GF-D8 (cell line): ENCODE results near the gene FMNL3.
"Not testable (repeated sequence)": the region's sequence is repeated elsewhere in the genome, so short reads cannot be mapped to it uniquely, and the experiment has no call there.

ENCODE experiments used
- DNase-seq: peaks from one replicate; lab custom pipeline; 2025; lab: John Stamatoyannopoulos, UW

The FMNL3 gene

DNA sequence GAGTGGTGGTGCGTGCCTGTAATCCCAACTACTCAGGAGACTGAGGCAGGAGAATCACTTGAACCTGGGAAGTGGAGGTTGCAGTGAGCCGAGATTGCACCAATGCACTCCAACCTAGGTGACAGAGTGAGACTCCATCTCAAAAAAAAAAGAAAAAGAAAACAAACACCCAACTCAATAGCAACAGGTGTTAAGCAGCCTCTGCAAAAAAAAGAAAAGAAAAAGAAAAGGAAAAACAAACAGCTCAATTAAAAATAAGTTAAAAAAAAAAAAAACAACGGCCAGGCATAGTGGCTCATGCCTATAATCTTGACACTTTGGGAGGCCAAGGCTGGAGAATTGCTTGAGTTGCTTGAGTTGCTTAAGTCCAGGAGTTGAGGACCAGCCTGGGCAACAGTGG is 10.6 kb upstream of the FMNL3 start:
- not testable (repeated sequence) for DNase-seq

DNA sequence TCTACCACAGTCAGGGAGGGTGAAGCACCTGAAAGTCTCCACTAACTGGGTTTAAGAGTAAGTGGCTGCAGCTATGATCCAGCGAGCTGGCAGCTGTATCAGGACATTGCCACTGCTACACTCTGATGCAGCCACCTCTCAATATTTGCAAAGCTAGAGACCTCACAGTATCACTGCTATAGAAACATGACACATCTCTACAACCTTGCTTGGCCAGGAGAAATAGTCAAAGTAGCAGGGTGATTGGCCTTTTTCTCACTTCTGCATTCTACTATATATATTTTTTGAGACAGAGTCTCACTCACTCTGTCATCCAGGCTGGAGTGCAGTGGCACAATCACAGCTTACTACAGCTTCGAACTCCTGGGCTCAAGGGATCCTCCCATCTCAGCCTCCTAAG is 9.3 kb upstream of the FMNL3 start:
- DNase-seq: no peak

DNA sequence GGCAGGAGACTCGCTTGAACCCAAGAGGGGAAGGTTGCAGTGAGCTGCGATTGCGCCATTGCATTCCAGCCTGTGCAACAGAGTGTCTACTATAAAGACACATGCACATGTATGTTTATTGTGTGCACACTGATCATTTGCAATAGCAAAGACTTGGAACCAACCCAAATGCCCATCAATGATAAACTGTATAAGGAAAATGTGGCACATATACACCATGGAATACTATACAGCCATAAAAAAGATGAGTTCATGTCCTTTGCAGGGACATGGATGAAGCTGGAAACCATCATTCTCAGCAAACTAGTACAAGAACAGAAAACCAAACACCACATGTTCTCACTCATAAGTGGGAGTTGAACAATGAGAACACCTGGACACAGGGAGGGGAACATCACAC is 6.7 kb upstream of the FMNL3 start:
- not testable (repeated sequence) for DNase-seq

DNA sequence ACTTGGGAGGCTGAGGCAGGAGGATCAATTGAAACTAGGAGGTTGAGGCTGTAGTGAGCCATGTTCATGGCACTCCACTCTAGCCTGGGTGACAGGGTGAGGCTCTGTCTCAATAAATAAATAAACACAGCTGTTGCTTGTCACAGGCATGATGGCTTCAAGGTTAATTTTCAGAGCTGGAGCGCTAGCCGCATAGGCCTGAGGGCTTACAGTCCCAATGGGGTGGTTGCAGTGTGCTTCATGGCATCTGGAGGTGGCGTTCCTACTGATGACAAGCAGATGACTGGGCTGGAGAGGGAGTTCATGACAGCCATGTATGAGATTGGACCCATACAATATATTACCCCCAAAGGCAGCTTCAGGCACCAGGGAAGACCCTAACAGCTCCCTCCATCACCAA is 1.6 kb upstream of the FMNL3 start:
- no peak for DNase-seq

DNA sequence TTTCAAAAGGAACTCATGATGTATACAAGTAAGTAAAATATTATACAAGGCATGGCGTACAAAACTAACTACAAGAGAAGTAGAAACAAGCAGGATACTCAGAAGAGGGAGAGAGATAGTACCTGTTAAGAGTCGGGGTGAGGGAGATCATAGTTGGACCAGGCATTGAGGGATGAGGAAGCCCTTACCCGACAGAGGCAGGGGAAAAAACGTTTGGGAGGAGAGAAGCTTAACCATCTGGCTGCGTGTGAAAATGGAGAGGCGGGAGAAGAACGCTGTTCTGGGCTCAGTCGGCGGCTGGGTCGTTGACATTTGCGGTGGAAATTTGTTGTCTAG is 575 bp upstream of the FMNL3 start:
- DNase-seq: no peak

DNA sequence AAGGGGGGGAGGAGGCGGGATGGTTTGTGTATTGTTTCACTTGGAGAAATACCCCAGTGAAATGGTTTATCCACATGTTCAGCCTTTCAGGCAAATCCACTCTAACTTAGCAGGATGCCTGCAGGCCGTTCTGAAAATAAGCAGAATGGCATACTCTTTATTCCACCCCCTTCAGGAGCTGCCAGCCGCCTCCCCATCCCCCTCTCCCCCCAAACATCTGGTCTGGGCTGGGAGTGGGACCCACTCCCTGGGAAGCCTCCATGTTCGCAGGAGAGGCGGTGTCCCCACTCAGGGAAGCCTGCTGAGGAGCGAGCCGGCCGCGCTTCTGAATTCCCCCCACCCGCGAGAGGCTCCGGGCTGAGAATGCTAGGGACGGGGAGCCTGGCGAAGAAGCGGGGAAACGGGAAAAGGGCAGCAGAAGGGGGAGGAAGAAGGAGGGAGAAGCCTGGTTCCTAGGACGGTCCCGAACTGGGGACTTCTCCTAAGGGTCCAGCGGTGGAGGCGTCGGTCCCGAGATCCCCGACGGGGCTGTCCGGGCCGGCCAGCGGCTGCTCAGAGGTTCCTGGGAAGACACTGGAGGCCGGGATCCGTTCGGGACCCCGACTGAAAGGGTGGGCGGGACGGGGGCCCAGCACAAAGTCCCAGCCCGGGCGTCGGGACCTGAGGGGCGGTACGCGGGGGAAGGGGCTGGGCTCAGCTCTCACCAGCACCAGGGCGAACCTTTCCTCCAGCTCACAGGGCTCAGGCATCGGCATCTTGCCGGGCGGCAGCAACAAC is 666 bp downstream of the FMNL3 start:
- DNase-seq: no peak

DNA sequence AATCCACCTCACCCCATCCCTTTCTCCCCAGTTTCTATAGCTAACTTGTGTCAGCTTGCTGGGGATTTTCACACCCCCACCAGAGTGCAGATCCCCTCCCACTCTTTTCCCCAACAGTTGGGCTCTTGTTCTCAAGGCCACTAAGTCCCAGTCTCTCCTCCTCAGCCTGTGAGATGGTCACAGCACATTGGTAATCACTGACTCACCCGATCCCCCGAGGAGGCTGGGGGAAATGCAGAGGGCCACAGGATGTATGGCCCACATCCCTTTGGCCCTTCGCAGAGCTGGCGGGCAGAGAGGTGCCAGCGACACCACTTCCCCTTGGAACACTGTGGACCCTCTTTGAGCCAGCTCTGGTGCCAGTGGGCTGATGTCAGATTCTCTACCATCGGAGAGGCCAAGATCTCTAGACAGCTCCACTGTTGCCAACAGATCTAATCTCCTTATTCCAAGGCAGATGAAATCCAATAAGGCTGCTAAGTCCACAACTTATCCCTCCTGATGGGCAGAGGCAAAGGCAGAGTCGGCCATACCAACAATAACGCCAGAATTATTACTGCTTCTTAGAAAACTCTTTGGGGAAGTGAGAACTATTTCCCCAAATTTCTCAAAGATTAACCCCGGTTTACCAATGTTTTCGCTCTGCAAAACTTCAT is 1.6 kb downstream of the FMNL3 start:
- DNase-seq: no peak

DNA sequence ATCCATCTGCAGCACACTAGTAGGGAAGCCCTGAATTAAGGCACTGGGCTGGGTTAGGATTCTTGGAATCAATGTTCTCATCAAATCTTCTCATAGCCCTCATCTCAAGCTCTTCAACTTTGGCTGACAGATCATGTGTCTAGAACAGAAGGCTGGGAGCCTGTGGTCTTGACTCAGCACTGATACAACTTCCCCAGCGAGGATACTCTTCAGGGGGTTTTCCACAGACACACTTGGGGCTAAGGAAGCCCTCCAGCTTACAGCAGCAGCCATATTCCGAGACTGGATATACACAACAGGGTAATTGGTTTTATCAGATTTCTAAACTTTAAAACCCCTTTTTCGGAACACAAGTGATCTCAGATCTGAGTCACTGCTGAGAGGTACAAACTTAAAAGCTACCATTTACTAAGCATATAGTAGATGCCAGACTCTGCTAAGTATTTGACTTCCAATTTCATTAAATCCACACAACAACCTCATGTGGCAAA is 3.5 kb downstream of the FMNL3 start:
- DNase-seq: no peak

DNA sequence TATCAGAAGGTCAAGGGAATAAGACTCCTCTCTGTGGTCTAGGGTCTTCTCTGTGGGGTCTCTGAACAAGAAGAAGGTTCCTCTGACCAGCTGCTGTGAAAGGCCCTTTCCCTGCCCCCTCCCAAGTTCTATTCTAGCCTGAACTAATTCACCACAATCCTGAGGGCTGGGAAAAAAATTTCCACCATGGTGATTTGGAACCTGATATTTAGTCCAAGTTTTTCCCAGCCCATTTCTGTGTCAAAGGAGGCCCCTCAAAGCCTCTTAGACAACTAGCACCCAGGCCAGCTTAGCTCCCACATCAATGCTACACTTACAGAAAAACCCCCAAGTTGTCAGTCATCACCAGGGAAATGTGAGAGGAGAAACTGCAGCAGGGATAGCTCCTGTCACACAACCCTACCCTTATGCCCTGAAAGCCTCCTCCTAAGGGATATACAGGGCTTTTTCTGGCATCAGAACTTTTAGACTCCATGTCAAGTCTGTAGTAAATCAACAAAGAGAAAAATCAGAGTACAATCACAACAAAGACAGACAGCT is 4.5 kb downstream of the FMNL3 start:
- no peak for DNase-seq

DNA sequence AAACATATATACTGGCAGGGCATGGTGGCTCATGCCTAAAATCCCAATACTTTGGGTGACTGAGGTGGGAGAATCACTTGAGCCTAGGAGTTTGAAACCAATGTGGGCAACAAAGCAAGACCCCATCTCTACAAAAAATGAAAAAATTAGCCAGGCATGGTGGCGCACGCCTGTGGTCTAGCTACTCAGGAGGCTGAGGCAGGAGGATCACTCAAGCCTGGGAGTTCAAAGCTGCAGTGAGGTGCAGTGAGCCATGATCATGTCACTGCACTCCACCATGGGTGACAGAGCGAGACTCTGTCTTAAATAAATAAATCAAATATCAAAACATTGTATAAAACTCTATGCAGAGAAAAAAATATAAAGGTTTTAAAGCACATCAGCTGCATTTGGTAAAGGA is 5.2 kb downstream of the FMNL3 start:
- DNase-seq: no peak

DNA sequence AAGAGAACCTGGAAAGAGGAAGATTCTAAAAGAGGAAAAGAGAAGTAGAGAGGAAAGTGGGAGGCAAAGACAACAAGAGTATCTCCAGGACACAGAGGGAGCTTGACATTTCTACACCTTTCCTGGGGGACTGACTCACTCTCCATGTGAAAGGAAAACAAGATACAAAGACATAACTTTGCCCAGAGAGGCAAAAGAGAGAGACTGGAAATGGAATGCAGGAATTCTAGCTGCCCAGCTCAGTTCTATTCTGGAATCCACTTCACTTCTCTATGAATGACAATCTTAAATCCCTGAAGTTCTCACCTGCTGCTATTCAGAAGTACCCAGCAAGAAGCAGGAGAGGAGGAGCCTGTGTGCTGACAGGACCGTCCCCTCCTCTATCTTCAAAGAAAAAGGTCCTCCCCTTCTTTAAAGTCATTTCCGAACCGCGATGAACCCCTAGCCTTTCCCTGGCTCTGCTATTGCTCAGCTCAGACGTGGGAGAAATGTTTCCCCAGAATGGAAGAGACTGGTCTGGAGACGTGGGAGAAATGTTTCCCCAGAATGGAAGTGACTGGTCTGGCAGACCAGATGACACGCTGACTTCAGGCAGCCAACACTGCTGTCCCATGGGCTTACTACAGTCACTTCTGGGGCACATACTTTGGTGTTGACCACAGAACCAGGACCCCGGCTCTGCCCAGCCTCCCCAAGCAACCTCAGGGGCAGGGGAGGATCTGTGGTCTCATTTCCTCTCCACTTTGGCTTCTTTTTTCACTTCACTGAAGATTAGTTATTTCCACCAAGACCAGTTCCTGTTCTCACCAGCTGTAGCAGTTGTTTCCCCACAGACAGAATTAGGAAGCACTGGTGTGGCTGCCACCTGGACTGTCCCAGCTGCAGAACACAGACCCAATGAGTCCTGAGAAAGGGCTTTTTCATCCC is 8.3 kb downstream of the FMNL3 start:
- DNase-seq: peak; percentile 94

DNA sequence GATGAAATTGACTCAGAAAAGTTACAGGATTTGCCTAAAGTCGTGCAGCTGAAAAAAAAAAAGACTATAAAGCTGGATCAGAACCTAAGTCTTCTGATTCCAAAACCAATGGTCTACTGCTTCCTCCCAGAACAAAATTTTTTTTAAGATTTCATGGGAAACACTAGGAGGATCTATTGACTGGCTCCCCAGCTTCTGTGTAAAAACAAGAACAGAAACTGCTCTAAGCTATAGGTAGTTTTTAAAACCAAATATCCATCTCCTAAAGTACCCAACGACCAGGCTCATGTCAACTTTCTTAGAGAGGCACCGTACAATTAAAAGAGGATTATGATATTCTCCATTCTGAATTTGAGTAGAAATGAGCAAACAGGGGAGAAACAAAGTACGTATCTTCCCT is 9.4 kb downstream of the FMNL3 start:
- DNase-seq: no peak

DNA sequence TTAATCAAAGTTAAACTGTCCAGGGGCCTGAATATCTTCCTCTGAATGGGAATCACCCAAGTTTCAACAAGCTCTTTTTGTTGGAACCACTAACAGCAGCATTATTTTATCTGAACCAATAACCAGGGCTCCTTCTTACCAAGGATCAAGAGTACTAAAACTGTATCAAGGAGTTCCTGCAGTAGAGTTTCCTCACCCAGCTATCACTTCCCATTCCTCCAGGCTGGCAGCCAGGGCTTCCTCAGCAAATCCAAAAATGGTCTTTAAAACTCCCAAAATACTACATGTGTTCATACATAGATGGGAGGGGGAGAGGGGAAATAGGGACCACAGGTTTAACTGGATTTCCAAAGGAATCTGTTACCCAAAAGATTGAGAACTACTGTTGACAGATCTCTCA is 10.5 kb downstream of the FMNL3 start:
- DNase-seq: no peak

DNA sequence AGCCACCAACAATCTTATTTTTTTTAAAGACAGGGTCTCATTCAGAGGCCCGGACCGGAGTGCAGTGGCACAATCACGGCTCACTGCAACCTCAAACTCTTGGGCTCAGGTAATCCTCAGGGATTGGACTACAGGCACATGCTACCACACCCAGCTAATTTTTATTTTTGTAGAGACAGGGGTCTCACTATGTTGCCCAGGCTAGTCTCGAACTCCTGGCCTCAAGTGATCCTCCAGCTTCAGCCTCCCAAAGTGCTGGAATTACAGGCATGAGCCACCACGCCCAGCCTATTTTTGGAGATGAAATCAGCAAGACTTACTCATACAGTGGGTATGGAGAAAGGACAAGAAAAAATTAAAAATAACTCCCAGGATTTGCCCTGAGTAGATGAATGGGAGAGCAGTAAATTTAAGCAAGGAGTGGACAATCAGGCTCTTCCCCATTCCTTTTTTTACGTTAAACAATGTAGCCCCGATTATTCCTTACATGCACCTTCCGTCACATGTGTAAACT is 13.2 kb downstream of the FMNL3 start:
- DNase-seq: no peak

DNA sequence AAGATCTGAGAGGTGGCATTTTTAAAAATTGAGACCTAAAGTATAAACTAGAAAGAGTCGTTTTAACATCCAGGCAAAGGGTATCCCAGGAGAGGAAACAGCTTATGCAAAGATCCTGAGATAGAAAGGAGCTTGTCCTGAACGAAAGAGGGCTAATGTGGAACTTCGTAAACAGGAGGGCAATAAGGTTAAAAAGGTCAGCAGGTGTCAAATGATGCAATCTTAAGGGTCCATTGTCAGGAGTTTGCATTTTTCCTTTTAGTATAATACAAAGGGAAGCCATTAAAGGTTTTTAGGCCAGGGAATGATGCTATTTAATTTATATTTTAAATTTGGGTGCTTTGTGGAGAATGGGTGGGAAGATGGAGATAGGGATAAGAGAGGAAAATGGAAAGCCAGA is 14.4 kb downstream of the FMNL3 start:
- no peak for DNase-seq

DNA sequence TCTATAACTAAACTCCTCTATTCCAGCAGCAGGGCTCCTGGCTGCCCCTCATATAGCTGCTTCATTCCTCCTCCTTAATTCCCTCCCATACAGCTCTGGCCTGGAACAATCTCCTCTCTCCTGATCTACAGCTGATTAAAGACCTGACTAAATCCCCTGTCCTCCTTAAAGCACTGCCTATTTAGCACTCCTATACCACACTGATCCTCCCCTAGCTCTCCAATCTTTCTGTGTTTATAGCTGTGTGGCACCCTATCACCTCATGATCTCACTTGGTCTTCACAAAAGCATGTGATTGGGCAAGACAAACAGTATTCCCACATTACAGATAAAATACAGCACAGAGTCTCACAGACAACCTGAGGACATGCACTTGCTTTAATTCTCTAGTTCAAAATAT is 17.4 kb downstream of the FMNL3 start:
- no peak for DNase-seq

DNA sequence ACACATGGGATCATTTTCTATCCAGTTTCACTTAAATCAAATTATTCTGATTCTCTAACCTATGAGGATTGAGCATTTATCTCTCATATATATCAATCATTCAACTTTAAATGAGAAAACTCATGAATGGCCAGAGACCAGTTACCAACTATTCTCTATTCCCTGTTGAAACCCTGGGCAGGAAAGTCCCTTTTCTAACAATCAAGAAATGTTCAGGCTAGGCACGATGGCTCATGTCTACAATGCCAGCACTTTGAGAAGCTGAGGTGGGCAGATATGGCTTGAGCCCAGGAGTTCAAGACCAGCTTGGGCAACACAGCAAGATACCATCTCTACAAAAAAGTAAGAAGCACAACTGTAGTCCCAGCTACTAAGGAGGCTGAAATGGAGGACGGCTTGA is 18.0 kb downstream of the FMNL3 start:
- DNase-seq: no peak

DNA sequence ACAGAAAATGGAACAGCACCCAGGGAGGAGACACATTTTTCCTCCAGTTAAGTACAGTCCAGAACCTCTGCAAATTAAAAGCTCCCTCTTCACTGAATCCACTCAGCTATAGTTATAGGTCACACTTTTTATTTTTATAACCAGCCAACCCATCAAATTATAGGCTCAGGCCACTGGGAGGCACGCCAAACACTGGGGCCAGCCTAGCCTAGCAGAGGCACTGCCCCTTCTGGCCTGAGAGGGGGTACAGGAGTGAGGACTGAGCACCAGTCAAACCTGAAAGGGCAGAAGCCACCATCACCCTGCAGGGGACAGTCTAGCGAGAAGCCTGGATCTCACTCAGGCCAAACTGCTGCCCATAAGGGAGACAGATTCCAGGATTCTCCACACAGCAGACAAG is 19.3 kb downstream of the FMNL3 start:
- DNase-seq: no peak

DNA sequence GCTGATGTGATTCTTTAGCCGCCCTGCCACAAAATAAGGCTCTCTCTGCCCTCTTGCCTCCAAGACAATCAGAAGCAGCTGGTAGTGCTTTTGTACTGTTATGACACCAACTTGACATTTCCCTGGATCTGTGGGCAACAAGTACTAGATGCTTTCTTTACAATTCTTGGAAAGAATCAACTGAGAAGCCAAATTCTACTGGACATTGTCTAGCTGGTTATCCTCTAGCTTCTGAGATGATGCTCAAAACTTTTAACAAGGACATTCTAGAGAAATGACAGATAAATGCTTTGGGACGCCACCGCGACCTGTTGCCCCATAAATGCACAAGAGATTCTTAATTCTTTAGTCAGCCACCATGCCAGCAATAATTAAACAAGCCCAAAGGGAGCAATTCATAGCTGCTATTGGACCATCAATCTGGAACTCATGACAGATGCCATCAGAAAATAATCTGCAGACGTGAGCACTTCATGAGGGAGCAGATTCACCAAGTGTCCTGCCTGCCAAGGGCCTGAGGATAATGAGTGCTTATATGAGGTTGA is 22.8 kb downstream of the FMNL3 start:
- DNase-seq: no peak

DNA sequence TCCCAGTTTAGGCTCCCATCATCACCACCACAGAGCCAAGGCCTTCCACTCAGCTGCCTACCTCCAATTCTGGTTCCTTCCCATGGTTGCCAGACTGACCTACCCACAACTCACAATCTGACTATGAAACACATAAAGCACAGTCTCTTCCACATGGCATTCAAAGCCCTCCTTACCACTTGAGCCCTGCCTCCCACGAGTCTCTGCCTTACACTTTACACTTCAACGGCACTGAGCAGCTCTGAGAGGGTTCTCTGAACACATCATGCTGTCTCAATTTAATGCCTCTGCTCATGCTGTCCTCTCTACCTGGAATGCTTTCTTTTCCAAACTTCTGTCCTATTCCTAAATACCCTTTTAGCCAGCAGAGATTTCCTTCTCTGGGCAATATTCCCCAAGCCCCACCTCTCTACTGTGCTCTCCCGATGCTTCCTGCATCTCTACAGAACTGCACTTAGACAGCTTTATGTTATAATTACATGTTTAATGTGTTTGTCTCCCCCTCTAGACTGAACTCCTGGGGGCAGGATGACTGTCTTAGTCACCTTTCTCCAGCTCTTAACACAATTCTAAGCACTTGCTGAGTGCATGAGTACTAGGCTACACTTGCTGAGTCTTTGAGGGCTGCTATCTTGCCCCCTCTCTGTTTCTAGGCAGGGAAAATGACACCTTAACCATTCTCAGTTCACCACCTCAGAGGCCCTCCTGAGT is 23.5 kb downstream of the FMNL3 start:
- no peak for DNase-seq

DNA sequence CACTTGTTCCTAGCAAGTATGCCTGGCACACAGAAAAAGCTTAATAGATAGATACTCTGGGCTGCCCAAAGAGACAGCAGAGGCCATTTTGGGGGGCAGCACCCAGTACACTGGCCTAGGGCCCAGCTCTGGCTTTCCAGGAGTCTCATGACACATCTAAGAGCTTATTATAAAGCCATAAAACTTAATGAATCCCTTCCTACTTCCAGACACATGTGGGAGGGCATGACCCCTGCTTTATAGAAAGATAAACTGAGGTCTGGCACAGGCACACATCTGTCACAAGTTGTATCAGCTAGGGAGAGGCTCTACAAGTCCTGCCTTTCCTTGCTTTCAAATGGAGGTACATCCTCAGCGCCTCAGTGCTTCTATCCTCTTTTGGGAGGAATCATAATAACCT is 27.1 kb downstream of the FMNL3 start:
- no peak for DNase-seq
